Ishikawa (cell line): ENCODE data around the gene NEDD4L.

Experiments used
- CEBPB ChIP-seq: IDR thresholded peaks from 2 replicates; pipeline ENCODE4 v1.6.1; 2012
- CREB1 ChIP-seq: IDR thresholded peaks from 2 replicates; pipeline ENCODE4 v1.6.1; 2012; ENCODE audit warnings: low read depth
- EGR1 ChIP-seq: IDR thresholded peaks from 2 replicates; pipeline ENCODE4 v1.6.1; 2012
- EP300 ChIP-seq: IDR thresholded peaks from 2 replicates; pipeline ENCODE4 v1.6.1; 2012; ENCODE audit warnings: borderline replicate concordance
- FOXM1 ChIP-seq: IDR thresholded peaks from 2 replicates; pipeline ENCODE4 v1.6.1; 2012; ENCODE audit warnings: low read depth, borderline replicate concordance
- NFIC ChIP-seq: IDR thresholded peaks from 2 replicates; pipeline ENCODE4 v1.6.1; 2012
- RAD21 ChIP-seq: IDR thresholded peaks from 2 replicates; pipeline ENCODE4 v1.6.1; 2012; ENCODE audit warnings: low read depth
- TAF1 ChIP-seq: IDR thresholded peaks from 2 replicates; pipeline ENCODE4 v1.6.1; 2012; ENCODE audit warnings: low read depth, mild to moderate bottlenecking
- TCF12 ChIP-seq: IDR thresholded peaks from 2 replicates; pipeline ENCODE4 v1.6.1; 2012; ENCODE audit warnings: low read depth
- TEAD4 ChIP-seq: IDR thresholded peaks from 2 replicates; pipeline ENCODE4 v1.6.1; 2012
- YY1 ChIP-seq: IDR thresholded peaks from 2 replicates; pipeline ENCODE4 v1.6.1; 2012; ENCODE audit warnings: low read depth
- ZBTB7A ChIP-seq: IDR thresholded peaks from 2 replicates; pipeline ENCODE4 v1.6.1; 2012; ENCODE audit warnings: low read depth
- TF ChIP-seq, protein P1 (sequence below): IDR thresholded peaks from 2 replicates; pipeline ENCODE4 v1.6.1; 2012; ENCODE audit warnings: low read depth, mild to moderate bottlenecking

DNA sequence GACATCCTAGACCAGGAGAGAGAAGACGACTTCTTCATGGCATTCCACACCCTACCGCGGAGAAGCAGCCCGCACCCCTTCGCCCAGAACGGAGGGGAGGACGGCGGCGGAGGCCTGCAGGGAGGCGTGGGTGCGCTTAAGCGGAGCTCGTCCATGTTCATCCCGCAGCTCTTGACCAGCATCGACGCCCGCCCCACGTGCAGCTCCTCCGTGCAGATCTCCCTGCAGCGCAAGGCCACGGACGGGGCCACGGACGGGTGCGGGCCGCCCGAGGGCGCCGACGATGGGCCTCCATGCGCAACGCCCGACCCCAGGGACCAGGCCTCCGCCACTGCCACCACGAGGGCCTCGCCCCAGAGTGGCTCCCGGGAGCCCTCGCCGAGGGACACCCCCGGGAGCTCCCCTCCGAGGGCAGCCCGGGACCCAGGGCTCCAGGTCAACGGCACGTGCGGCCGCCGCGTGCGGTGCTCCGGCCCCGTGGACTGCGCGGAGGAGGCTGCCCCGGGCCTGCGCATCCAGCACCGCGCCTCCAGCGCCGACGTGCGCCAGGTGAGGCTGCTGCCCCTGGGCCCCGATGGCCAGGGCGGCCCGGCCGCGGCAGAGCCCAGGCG lies 211.8 kb downstream of the NEDD4L start:
- TF ChIP-seq EGR1, result no peak
- no peak for TF ChIP-seq EP300
- TF ChIP-seq, protein P1, sequence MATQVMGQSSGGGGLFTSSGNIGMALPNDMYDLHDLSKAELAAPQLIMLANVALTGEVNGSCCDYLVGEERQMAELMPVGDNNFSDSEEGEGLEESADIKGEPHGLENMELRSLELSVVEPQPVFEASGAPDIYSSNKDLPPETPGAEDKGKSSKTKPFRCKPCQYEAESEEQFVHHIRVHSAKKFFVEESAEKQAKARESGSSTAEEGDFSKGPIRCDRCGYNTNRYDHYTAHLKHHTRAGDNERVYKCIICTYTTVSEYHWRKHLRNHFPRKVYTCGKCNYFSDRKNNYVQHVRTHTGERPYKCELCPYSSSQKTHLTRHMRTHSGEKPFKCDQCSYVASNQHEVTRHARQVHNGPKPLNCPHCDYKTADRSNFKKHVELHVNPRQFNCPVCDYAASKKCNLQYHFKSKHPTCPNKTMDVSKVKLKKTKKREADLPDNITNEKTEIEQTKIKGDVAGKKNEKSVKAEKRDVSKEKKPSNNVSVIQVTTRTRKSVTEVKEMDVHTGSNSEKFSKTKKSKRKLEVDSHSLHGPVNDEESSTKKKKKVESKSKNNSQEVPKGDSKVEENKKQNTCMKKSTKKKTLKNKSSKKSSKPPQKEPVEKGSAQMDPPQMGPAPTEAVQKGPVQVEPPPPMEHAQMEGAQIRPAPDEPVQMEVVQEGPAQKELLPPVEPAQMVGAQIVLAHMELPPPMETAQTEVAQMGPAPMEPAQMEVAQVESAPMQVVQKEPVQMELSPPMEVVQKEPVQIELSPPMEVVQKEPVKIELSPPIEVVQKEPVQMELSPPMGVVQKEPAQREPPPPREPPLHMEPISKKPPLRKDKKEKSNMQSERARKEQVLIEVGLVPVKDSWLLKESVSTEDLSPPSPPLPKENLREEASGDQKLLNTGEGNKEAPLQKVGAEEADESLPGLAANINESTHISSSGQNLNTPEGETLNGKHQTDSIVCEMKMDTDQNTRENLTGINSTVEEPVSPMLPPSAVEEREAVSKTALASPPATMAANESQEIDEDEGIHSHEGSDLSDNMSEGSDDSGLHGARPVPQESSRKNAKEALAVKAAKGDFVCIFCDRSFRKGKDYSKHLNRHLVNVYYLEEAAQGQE, result no peak
- TF ChIP-seq TAF1, result no peak
- TF ChIP-seq YY1, result no peak
- TF ChIP-seq NFIC, result no peak
- no peak for TF ChIP-seq FOXM1
- no peak for TF ChIP-seq ZBTB7A
- TF ChIP-seq CREB1, result no peak
- TF ChIP-seq RAD21, result no peak
- no peak for TF ChIP-seq CEBPB
- TF ChIP-seq TCF12, result no peak
- no peak for TF ChIP-seq TEAD4
